ENCODE data around the gene LRP2BP.
"Not testable (repeated sequence)": the region's sequence is repeated elsewhere in the genome, so short reads cannot be mapped to it uniquely, and the experiment has no call there.

The LRP2BP gene

GRCh38 chr4:185318679-185319078 lies 77.0 kb downstream of the LRP2BP start:
- DNase-seq = no peak

DNA sequence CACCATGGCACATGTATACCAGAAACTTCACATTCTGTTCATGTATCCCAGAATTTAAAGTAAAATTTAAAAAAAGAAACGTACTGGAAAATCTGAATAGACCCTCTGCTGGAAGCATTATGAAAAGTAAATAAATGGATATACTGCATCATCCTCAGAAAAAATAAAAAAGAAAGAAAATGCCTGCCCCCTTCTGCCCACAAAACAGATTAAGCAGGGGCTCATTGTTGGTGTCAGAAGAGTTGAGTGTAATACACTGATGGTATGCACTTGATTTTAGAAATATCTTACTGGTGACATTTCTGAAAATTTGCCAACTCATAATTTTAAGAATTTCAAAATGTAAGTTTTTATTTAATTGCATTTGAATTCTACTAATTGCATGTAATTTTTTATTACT lies 77.8 kb downstream of the LRP2BP start:
- no peak for DNase-seq

DNA sequence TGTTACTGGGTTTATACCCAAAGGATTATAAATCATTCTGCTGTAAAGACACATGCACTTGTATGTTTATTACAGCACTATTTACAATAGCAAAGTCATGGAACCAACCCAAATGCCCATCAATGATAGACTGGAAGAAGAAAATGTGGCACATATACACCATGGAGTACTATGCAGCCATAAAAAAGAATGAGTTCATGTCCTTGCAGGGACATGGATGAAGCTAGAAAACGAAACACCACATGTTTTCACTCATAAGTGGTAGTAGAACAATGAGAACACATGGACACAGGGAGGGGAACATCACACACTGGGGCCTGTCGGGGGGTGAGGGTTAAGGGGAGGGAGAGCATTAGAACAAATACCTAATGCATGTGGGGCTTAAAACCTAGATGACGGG lies 78.3 kb downstream of the LRP2BP start:
- DNase-seq = not testable (repeated sequence)
